Fibroblast of skin of back (primary cell): ENCODE measurements around the gene C12orf56.
"Not testable (repeated sequence)": the region's sequence is repeated elsewhere in the genome, so short reads cannot be mapped to it uniquely, and the experiment has no call there.

ENCODE experiments used
- DNase-seq: peaks from one replicate; pipeline ENCODE4 v3.0.0-alpha.2; 2013

Gene C12orf56

GRCh38 chr12:64296301-64296700 lies 94.3 kb downstream of the C12orf56 start:
- no peak for DNase-seq

GRCh38 chr12:64293654-64294364 lies 96.7 kb downstream of the C12orf56 start:
- no peak for DNase-seq

- not testable (repeated sequence) for DNase-seq
These were observed 97.4 kb downstream of the C12orf56 start for GRCh38 chr12:64293174-64293573.

GRCh38 chr12:64286521-64286920 lies 104.0 kb downstream of the C12orf56 start:
- DNase-seq = no peak

DNA sequence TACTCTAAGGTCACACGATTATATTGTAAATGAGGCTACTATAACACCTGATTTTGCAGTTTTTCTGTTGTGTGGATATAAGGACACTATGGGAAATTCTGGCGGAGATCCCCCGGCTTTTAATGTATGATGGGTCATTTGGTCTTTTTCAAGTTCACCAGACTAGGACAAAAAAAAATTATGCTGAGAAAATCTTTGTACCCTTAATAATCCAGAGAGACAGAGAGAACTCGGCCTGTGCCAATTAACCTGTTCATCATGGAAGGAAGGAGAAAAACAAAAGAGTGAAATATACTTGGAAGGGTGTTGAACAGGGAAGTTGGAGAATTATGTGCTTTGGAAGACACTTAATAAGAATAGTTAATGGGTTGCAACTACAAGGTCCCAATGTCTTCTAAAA lies 106.3 kb downstream of the C12orf56 start:
- no peak for DNase-seq

DNA sequence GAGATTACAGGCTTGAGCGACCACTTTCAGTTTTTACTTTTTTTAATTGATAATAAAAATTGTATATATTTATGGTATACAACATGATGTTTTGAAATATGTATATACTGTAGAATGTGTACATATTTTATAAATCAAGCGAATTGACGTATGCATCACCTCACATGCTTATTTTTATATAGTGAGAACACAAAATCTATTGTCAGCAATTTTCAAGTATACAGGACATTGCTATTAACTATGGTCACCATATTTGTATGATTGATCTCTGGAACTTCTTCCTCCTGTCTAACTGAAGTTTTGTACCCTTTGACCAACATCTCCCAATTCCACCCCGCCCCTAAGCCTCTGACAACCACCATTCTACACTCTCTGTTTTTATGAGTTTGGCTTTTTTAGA lies 112.1 kb downstream of the C12orf56 start:
- DNase-seq = no peak

- peak; percentile 5 for DNase-seq
These were observed 116.8 kb downstream of the C12orf56 start for GRCh38 chr12:64273527-64274403.

GRCh38 chr12:64270411-64270810 lies 120.1 kb downstream of the C12orf56 start:
- DNase-seq = no peak

DNA sequence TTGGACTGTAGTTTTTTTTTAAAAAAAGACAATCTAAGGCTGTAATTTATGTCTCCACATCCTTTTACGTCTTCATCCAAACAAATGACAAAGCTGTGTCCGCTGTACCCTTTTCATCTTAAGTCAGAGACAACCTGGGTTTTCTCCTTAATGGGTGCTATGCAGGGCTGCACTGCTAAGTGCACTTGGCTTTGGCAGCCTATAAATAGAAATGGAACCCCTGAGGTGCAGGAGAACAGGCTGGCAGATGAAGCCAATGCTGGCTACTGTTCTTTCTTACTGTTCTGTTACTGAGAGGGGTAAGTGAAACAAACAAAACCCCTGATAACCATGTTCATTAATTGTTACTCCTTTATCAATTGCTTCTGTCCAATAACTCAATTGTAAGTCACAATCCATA lies 121.4 kb downstream of the C12orf56 start:
- no peak for DNase-seq

DNA sequence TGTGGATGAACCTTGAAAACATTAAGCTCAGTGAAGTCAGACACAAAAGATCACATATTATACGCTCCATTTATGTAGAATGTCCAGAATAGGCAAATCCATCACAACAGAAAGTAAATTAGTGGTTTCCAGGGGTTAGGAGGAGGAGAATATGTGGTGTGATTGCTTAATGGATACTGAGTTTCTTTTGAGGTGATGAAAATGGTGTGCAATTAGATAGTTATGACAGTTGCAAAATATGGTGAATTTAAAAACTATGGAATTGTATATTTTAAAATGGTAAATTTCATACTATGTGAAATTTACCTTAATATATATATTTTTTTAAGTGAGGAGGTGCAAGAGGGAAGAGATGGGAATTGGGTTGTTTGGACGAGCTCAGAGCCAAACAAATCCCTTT lies 122.1 kb downstream of the C12orf56 start:
- no peak for DNase-seq

DNA sequence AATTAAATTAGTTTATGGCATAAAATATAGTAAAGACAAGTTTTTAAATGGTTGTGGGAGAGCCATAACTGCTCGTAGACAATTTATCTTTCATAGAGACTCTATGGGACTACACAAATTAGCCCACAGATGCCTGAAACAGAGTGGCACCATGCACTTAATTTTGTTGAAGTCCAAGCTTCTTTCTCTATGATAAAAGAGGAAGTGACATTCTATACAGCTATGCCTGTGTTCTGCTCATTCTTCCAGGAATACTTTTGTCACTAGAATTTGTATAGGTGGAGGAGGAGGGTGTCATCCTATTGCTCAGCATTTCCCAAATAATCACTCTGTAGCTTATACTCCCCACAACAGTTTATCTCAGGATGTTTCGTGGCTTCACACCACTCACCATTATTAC lies 124.7 kb downstream of the C12orf56 start:
- no peak for DNase-seq

DNA sequence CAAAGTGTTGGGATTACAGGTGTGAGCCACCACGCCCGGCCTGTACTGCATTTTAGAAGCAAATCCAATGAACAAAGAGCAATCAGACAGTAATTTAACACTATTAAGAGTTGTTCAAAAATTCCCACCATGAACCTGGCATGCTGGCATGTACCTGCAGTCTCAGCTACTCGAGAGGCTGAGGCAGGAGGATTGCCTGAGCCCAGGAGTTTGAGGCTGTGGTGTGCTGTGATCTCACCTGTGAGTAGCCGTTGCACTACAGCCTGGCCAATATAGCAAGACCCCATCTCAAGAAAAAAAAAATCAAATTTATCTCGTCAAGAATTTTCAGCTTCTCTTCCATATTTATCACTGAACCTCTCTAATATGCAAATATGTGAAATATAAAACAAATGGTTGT lies 128.7 kb downstream of the C12orf56 start:
- DNase-seq = no peak

DNA sequence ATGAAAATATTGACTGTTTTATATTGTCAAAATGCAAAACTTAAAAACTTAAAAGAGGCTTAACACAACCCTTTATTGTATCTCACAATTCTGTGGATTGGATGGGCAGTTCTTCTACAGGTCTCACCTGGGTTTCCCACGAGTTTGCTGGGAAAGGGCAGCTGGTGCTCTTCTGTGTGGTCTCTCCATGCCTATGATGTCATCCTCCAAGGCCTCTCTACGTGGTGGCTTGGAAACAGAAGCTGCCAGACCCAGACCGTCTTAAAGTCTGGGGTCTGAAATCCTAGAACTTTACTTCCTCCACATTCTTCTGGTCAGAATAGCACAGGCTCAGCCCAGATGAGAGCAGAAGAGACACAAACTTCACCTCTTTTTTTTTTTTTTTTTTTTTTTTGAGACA lies 132.0 kb downstream of the C12orf56 start:
- DNase-seq = no peak

DNA sequence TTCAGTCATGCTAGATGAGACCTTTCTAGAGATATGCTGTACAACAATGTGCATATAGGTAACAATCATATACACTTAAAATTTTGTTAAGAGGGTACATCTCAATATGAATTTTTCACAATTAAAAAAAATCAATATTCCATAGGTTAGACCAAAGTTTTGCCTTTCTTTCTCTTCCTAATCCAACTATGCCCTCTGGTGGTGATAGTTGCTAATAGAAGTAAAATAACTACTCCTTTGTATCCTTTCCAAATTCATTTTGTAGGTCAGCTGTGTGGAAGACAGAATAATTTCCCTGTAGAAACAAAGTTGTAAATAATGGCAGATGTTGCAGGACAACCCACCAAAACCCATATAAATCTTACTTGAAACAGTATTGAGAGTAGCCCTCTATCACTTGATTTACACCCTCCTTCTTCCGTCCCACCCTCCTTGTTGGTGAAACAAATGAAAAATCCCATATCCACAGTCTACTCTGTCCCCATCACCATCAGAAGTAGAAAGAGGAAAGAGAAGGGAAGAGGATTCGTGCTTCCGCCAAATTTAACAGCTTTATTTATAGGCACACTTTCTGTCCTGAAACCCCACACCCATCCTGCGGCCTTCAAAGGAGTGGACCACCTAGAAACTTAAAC lies 134.3 kb downstream of the C12orf56 start:
- DNase-seq = peak; percentile 70

- DNase-seq = no peak
These were observed 135.3 kb downstream of the C12orf56 start for GRCh38 chr12:64255249-64255648.

- no peak for DNase-seq
These were observed 137.2 kb downstream of the C12orf56 start for GRCh38 chr12:64253356-64253755.

DNA sequence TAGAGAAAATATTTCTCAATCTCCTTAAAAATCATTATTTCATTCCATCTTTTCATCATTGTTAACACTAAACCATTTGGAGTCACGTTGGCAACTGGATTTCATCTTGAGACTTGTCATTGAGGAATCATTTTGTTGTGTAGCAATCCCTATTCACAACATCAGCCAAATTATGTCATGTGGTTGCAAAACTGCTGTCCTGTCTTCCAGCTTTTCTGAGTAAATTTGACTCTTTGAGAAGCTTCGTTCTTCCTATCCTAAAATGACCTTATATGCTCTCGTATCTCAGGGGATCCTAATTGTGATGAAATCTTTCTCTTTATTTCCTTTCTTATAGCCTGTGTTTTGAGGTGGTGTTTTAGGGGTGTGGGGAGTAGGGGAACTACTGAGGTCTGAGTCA lies 137.9 kb downstream of the C12orf56 start:
- no peak for DNase-seq

DNA sequence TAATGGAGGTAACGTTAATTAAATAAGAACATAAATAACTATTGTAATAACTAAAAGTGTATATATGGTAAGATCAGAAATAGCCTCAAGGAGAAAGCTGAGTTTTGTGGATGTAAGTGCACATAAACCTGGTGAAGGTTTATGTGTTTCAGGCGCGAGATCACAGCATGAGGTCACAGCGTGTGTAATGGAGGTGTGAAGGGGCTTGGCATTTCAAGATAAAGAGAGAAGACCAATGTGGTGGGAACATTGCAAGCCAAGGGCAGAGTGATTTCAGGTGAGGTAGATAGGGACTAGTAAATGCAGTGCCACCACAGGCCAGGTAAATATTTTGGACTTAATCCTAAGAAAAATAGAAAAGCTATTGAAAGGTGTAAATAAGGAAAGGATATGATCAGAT lies 146.7 kb downstream of the C12orf56 start:
- no peak for DNase-seq

- peak; percentile 33 for DNase-seq
These were observed 149.8 kb downstream of the C12orf56 start for GRCh38 chr12:64240781-64241180.

GRCh38 chr12:64237382-64237781 lies 153.2 kb downstream of the C12orf56 start:
- no peak for DNase-seq

DNA sequence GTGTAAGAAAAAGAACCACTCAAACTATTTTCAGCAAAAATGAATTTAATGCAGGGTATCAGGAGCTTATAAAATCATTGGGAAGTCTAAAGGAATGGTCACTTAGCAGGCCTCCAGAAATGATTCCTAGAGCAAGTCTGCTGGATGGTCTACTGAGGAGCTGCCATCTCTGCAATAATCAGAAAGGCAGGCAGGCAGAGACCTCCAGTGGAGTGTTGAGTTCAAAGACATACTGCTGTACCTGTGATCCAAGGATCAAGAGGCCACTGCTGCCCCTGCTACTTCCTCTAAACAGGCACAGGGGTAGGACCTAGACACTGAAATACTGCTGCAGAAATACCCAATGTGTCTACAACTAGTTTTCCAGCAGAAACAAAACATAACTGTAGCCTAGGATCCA lies 154.0 kb downstream of the C12orf56 start:
- DNase-seq = peak; percentile 13

DNA sequence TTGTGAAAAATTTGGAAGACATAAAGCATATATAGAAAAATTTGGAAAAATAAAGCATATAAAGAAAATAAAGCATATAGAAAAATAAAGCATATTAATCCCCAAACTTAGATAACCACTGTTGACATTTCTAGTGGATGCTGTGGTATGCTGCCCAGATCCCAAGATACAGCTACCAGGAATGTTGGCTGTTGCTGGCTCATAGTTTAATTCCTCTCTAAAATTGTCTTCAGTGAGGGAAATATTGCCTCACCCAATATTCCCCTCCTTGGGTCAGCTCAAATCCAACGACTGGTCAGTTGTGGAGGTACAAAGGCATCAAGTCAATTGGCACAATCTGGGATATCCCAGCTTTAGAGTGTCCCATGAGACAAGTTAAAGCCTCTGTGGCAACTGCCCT lies 158.4 kb downstream of the C12orf56 start:
- peak; percentile 64 for DNase-seq

DNA sequence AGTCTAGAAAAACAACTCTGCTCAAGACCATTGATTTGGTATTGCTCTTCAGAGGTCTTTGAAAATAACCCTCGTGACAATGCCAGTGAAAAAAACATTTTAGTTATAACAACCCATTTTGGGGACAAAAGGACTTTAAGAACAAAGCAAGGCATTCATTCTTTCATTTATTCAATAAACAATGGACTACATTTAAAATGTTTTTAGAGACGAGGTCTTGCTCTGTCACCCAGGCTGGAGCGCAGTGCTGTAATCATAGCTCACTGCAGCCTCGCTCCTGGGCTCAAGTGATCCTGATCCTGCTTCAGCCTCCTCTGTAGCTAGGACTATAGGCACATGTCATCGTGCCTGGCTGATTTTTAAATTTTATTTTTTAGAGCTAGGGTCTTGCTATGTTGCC lies 160.8 kb downstream of the C12orf56 start:
- no peak for DNase-seq

GRCh38 chr12:64229240-64229639 lies 161.3 kb downstream of the C12orf56 start:
- no peak for DNase-seq
